ENCODE results near the gene OR4E2.
"Not testable (repeated sequence)": the region's sequence is repeated elsewhere in the genome, so short reads cannot be mapped to it uniquely, and the experiment has no call there.

OR4E2 gene

GRCh38 chr14:21698538-21698937, 44.9 kb downstream of the OR4E2 start:
- not testable (repeated sequence) for DNase-seq

- DNase-seq: no peak
Observed at GRCh38 chr14:21699551-21699950, 45.9 kb downstream of the OR4E2 start.

- no peak for DNase-seq
Observed at GRCh38 chr14:21702316-21702715, 48.7 kb downstream of the OR4E2 start.

- no peak for DNase-seq
Observed at GRCh38 chr14:21703357-21704326, 50.0 kb downstream of the OR4E2 start.

- no peak for DNase-seq
Observed at GRCh38 chr14:21704338-21704737, 50.7 kb downstream of the OR4E2 start.

GRCh38 chr14:21711360-21711961, 57.8 kb downstream of the OR4E2 start:
- DNase-seq: no peak

GRCh38 chr14:21712036-21712435, 58.4 kb downstream of the OR4E2 start:
- no peak for DNase-seq

- no peak for DNase-seq
Observed at GRCh38 chr14:21714318-21714929, 60.8 kb downstream of the OR4E2 start.
